ENCODE results near the gene C3orf80. TPM values are rescaled to one million over a fixed set of nuclear protein-coding genes. Genes with fewer than 3 reads are reported as not detected.

Gene C3orf80
- polyA plus RNA-seq, 1 of the 3 experiments (the other 2 are of a cell fraction), result not detected

DNA sequence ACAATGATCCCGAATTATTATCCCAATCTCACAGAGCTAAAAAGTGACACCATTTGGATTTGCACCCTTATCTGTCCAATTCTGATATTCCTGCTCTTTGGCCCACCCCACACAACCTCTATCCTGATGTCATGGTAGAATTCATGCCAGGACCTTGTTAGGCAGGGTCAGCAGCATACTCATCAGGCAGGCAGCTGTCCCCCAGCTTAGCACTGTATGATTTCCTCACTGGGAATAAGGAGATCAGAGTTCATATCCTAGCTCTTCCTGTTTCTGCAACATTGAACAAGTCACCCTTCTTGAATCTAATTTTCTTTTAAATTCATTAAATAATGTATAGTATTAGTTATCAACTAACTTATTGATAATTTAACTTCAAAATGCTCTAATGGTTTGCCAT is 12.0 kb upstream of the C3orf80 start:
- no peak for DNase-seq
- Histone ChIP-seq H4K20me1 (ENCODE audit: insufficient read depth) (no peaks in the 10 kb centered on the region), H3K4me3 (ENCODE audit: low read depth in 2 of 2, low read length in 1 of 2) (no peak overlapping the region), H3K9me2 (no peaks in the 10 kb centered on the region), H3K4me2 (no peak overlapping the region), H3K9me3 (no peaks in the 10 kb centered on the region), H3K4me1 (ENCODE audit: control insufficient read depth in 1 of 2, insufficient read depth in 2 of 2, low read depth in 1 of 2, low read length in 1 of 2) (no peaks in the 10 kb centered on the region; a peak in 1 of 4 replicates), H2AFZ (ENCODE audit: low read depth) (no peak overlapping the region), H3K27me3 (ENCODE audit: insufficient read depth) (no peaks in the 10 kb centered on the region; the same call in 1 of the 2 replicates), H3K9ac (no peak overlapping the region), H3K79me2 (ENCODE audit: insufficient read depth) (no peaks in the 10 kb centered on the region), H3K27ac (ENCODE audit: low read depth in 2 of 2, low read length in 1 of 2) (no peak overlapping the region), H3K36me3 (replicated peaks in 1 of 2; ENCODE audit: control insufficient read depth in 1 of 2, insufficient read depth in 2 of 2, low read length in 1 of 2) (no peaks in the 10 kb centered on the region), H3F3A (replicated peaks; ENCODE audit: insufficient read depth) (no peaks in the 10 kb centered on the region)
- ChIA-PET CTCF (interaction anchor here (1.0 to 1.2 kb wide), 2 partner anchors 9 to 12 kb away, joined by 3 read pairs; partner anchors contain the start of gene C3orf80), POLR2A (no interaction called here)
- no peak for TF ChIP-seq RAD21 (IDR thresholded peaks at IDR 0.05; ENCODE audit: low read length)
- TF ChIP-seq GABPA (IDR thresholded peaks at IDR 0.05; ENCODE audit: low read depth), result no peak
- no peak for TF ChIP-seq FOXM1 (IDR thresholded peaks at IDR 0.05; ENCODE audit: low read depth)
- TF ChIP-seq, protein P1, sequence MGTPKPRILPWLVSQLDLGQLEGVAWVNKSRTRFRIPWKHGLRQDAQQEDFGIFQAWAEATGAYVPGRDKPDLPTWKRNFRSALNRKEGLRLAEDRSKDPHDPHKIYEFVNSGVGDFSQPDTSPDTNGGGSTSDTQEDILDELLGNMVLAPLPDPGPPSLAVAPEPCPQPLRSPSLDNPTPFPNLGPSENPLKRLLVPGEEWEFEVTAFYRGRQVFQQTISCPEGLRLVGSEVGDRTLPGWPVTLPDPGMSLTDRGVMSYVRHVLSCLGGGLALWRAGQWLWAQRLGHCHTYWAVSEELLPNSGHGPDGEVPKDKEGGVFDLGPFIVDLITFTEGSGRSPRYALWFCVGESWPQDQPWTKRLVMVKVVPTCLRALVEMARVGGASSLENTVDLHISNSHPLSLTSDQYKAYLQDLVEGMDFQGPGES (IDR thresholded peaks at IDR 0.05; ENCODE audit: low read depth, low read length), result no peak
- no peak for TF ChIP-seq JUND (IDR thresholded peaks at IDR 0.05)
- TF ChIP-seq POLR2AphosphoS5 (IDR thresholded peaks at IDR 0.05; ENCODE audit: low read depth, low read length), result no peak
- TF ChIP-seq FOSL2 (IDR thresholded peaks at IDR 0.05; ENCODE audit: borderline replicate concordance, low read depth), result no peak
- TF ChIP-seq TCF12 (IDR thresholded peaks at IDR 0.05), result no peak
- no peak for TF ChIP-seq MXI1 (IDR thresholded peaks at IDR 0.05; ENCODE audit: low read depth, low read length)
- TF ChIP-seq SIN3A (IDR thresholded peaks at IDR 0.05; ENCODE audit: borderline replicate concordance, low read depth, low read length), result no peak
- no peak for TF ChIP-seq MEF2A (IDR thresholded peaks at IDR 0.05; ENCODE audit: borderline replicate concordance, low read depth)
- no peak for TF ChIP-seq FOXJ3 (CRISPR knock-in tag; IDR thresholded peaks at IDR 0.05)
- TF ChIP-seq CHD2 (IDR thresholded peaks at IDR 0.05; ENCODE audit: low read length, partially characterized antibody), result no peak
- TF ChIP-seq, protein P2, sequence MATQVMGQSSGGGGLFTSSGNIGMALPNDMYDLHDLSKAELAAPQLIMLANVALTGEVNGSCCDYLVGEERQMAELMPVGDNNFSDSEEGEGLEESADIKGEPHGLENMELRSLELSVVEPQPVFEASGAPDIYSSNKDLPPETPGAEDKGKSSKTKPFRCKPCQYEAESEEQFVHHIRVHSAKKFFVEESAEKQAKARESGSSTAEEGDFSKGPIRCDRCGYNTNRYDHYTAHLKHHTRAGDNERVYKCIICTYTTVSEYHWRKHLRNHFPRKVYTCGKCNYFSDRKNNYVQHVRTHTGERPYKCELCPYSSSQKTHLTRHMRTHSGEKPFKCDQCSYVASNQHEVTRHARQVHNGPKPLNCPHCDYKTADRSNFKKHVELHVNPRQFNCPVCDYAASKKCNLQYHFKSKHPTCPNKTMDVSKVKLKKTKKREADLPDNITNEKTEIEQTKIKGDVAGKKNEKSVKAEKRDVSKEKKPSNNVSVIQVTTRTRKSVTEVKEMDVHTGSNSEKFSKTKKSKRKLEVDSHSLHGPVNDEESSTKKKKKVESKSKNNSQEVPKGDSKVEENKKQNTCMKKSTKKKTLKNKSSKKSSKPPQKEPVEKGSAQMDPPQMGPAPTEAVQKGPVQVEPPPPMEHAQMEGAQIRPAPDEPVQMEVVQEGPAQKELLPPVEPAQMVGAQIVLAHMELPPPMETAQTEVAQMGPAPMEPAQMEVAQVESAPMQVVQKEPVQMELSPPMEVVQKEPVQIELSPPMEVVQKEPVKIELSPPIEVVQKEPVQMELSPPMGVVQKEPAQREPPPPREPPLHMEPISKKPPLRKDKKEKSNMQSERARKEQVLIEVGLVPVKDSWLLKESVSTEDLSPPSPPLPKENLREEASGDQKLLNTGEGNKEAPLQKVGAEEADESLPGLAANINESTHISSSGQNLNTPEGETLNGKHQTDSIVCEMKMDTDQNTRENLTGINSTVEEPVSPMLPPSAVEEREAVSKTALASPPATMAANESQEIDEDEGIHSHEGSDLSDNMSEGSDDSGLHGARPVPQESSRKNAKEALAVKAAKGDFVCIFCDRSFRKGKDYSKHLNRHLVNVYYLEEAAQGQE (IDR thresholded peaks at IDR 0.05; ENCODE audit: low read depth, low read length), result no peak
- no peak for TF ChIP-seq EP300 (IDR thresholded peaks at IDR 0.05; ENCODE audit: borderline replicate concordance in 1 of 2, low read depth in 1 of 2, low read length in 1 of 2)
- TF ChIP-seq, protein P3, sequence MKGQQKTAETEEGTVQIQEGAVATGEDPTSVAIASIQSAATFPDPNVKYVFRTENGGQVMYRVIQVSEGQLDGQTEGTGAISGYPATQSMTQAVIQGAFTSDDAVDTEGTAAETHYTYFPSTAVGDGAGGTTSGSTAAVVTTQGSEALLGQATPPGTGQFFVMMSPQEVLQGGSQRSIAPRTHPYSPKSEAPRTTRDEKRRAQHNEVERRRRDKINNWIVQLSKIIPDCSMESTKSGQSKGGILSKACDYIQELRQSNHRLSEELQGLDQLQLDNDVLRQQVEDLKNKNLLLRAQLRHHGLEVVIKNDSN (IDR thresholded peaks at IDR 0.05; ENCODE audit: borderline replicate concordance, low read depth), result no peak
- TF ChIP-seq, protein P4, sequence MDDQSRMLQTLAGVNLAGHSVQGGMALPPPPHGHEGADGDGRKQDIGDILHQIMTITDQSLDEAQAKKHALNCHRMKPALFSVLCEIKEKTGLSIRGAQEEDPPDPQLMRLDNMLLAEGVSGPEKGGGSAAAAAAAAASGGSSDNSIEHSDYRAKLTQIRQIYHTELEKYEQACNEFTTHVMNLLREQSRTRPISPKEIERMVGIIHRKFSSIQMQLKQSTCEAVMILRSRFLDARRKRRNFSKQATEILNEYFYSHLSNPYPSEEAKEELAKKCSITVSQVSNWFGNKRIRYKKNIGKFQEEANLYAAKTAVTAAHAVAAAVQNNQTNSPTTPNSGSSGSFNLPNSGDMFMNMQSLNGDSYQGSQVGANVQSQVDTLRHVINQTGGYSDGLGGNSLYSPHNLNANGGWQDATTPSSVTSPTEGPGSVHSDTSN (IDR thresholded peaks at IDR 0.05), result no peak
- TF ChIP-seq, protein P5, sequence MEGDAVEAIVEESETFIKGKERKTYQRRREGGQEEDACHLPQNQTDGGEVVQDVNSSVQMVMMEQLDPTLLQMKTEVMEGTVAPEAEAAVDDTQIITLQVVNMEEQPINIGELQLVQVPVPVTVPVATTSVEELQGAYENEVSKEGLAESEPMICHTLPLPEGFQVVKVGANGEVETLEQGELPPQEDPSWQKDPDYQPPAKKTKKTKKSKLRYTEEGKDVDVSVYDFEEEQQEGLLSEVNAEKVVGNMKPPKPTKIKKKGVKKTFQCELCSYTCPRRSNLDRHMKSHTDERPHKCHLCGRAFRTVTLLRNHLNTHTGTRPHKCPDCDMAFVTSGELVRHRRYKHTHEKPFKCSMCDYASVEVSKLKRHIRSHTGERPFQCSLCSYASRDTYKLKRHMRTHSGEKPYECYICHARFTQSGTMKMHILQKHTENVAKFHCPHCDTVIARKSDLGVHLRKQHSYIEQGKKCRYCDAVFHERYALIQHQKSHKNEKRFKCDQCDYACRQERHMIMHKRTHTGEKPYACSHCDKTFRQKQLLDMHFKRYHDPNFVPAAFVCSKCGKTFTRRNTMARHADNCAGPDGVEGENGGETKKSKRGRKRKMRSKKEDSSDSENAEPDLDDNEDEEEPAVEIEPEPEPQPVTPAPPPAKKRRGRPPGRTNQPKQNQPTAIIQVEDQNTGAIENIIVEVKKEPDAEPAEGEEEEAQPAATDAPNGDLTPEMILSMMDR (IDR thresholded peaks at IDR 0.05), result no peak
- TF ChIP-seq, protein P6, sequence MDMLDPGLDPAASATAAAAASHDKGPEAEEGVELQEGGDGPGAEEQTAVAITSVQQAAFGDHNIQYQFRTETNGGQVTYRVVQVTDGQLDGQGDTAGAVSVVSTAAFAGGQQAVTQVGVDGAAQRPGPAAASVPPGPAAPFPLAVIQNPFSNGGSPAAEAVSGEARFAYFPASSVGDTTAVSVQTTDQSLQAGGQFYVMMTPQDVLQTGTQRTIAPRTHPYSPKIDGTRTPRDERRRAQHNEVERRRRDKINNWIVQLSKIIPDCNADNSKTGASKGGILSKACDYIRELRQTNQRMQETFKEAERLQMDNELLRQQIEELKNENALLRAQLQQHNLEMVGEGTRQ (IDR thresholded peaks at IDR 0.05; ENCODE audit: borderline replicate concordance, low read depth, low read length), result no peak
- no peak for TF ChIP-seq SMC3 (IDR thresholded peaks at IDR 0.05; ENCODE audit: low read depth, low read length)
- 47% methylated on average over 1 of the region's 1 CpG for WGBS (ENCODE audit: low lambda C conversion rate)

Data from SK-N-SH (cell line).